RWPE2 (cell line): Measurements from ENCODE around the gene TP73.

Source experiments
- ATAC-seq: fragments of 200-7000 bp; cut with Tn5 transposase; 3 replicates; pipeline ENCODE4 v1.9.1; 2021; ENCODE audit warnings: low read depth
- DNase-seq: peaks from one replicate; pipeline ENCODE4 v3.0.0-alpha.2; 2020; ENCODE audit warnings: low spot score
- H3K27ac ChIP-seq: fragments of 450-650 bp; 2 replicates; pipeline ENCODE4 v1.5.1; 2017; ENCODE audit warnings: mild to moderate bottlenecking; ENCODE audit not compliant: poor library complexity, severe bottlenecking
- H3K27me3 ChIP-seq: fragments of 250-450 bp; sonication (Bioruptor Pico); 2 replicates; pipeline ENCODE4 v1.5.1; 2021; ENCODE audit warnings: mild to moderate bottlenecking, moderate library complexity; ENCODE audit not compliant: insufficient read depth, poor library complexity, severe bottlenecking
- H3K36me3 ChIP-seq: fragments of 250-450 bp; sonication (Bioruptor Pico); 2 replicates; pipeline ENCODE4 v1.5.1; 2020; ENCODE audit warnings: low read depth, mild to moderate bottlenecking, moderate library complexity
- H3K4me1 ChIP-seq: fragments of 250-450 bp; sonication (Bioruptor Pico); 2 replicates; pipeline ENCODE4 v1.5.1; 2021; ENCODE audit warnings: mild to moderate bottlenecking, moderate library complexity; ENCODE audit not compliant: insufficient read depth, poor library complexity, severe bottlenecking
- H3K4me3 ChIP-seq: fragments of 250-450 bp; sonication (Bioruptor Pico); 2 replicates; pipeline ENCODE4 v1.5.1; 2021; ENCODE audit warnings: mild to moderate bottlenecking, moderate library complexity; ENCODE audit not compliant: severe bottlenecking
- H3K9me3 ChIP-seq: fragments of 250-450 bp; sonication (Bioruptor Pico); 2 replicates; pipeline ENCODE4 v1.5.1; 2021; ENCODE audit warnings: mild to moderate bottlenecking, moderate library complexity; ENCODE audit not compliant: severe bottlenecking
- TF ChIP-seq, protein P1 (sequence below): fragments of 450-650 bp; IDR thresholded peaks from one replicate; pipeline ENCODE4 v1.5.1; 2017; ENCODE audit warnings: mild to moderate bottlenecking, moderate library complexity; ENCODE audit not compliant: poor library complexity, severe bottlenecking

TP73 gene

DNA sequence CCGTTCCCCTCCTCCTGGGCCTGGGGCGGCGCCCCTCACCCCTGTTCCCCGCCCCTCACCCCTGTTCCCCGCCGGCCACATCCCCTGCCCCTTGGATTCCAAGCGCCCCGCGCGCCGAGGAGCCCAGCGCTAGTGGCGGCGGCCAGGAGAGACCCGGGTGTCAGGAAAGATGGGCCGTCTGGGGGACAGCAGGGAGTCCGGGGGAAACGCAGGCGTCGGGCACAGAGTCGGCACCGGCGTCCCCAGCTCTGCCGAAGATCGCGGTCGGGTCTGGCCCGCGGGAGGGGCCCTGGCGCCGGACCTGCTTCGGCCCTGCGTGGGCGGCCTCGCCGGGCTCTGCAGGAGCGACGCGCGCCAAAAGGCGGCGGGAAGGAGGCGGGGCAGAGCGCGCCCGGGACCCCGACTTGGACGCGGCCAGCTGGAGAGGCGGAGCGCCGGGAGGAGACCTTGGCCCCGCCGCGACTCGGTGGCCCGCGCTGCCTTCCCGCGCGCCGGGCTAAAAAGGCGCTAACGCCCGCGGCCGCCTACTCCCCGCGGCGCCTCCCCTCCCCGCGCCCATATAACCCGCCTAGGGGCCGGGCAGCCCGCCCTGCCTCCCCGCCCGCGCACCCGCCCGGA is at the start of gene TP73:
Gene TP73, plus strand, starts transcription at position 587 of the 618 bp plus-strand sequence. CDS start 29,850 bp downstream, outside the sequence.
- peak within 1 kb of the TSS; percentile 29 for H3K4me3 ChIP-seq
- peak; percentile 17; the same call in 2 of the 3 replicates for ATAC-seq
- H3K4me1 ChIP-seq: peaks cover 7% of the 10 kb centered on the region

DNA sequence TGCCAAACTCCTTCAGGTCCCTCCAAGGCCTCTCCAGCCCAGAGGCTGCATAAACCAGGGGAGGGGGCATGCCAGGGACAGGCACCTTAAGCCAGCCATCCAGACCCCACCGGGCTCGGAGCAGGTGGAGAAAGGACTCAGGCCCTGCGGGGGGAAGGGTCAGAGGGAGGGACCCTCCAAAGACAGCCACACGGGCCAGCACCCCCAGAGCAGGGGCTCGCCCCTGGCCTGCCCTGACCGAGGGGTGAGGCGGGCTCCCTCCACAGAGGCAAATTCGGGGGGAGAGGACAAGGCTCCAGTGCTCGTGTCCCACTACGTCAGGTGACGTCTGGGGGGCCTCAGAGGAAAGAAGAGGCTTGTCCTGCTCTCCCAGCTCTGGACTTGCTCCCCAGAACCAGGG is 49.2 kb upstream of the TP73 start:
- H3K9me3 ChIP-seq: no peaks in the 10 kb centered on the region
- ATAC-seq: no peak
- H3K36me3 ChIP-seq: no peaks in the 10 kb centered on the region
- no peaks in the 10 kb centered on the region for H3K4me1 ChIP-seq
- H3K27ac ChIP-seq: no peak overlapping the region
- H3K27me3 ChIP-seq: no peaks in the 10 kb centered on the region
- DNase-seq: no peak
- H3K4me3 ChIP-seq: no peak overlapping the region
- TF ChIP-seq, protein P1, sequence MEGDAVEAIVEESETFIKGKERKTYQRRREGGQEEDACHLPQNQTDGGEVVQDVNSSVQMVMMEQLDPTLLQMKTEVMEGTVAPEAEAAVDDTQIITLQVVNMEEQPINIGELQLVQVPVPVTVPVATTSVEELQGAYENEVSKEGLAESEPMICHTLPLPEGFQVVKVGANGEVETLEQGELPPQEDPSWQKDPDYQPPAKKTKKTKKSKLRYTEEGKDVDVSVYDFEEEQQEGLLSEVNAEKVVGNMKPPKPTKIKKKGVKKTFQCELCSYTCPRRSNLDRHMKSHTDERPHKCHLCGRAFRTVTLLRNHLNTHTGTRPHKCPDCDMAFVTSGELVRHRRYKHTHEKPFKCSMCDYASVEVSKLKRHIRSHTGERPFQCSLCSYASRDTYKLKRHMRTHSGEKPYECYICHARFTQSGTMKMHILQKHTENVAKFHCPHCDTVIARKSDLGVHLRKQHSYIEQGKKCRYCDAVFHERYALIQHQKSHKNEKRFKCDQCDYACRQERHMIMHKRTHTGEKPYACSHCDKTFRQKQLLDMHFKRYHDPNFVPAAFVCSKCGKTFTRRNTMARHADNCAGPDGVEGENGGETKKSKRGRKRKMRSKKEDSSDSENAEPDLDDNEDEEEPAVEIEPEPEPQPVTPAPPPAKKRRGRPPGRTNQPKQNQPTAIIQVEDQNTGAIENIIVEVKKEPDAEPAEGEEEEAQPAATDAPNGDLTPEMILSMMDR: no peak

More for the DNA sequence above, at the start of gene TP73:
- peaks cover 20% of the 10 kb centered on the region for H3K36me3 ChIP-seq
- TF ChIP-seq, protein P1: no peak
- H3K27ac ChIP-seq: no peak within 1 kb of the TSS
- no peaks in the 10 kb centered on the region for H3K9me3 ChIP-seq
- peak; percentile 59 for DNase-seq
- H3K27me3 ChIP-seq: peaks cover 48% of the 10 kb centered on the region

DNA sequence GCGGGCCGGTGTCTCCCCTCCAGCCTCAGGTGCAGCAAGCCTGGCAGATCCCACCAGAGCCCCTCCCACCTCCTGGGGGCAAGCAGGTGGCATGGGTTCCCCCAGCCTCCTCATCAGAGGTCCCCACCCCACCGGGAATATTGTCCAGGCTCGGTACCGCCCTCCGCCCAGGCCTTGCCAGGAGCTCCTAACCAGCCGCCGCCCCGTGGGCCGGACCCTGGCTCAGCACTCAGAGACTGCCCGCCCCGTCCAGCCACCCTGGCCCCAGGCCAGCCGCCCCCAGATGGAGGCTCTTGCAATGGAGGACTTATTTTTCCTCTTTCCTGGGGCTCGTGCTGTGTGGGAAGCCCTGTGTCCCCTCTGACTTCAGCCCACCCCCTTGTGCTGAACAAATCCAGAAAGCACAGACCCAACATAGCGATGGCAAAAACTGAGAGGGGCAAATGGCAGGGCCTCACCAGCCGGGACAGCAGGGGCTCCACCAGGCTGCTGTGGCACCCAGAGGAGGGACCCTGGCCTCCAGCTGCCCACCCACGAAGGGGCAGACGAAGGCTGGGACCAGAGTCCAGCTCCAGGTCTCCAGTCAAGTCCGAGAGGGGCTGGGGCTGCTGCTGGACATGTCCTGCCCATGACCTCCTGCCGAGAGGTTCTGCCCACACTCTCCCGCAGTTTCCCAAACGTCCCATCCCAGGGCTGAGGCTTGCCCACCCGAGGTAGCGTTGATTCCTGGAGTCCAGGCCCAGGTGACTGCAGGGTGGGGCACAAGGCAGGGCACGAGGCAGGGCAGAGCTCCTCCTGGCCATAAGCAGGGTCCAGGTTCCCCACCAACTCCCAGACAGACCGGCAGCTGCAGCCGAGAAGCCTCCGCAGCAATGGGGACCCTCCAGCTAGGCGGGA is 48.5 kb upstream of the TP73 start:
- no peak for ATAC-seq
- DNase-seq: no peak
- Histone ChIP-seq H3K27ac (no peak overlapping the region), H3K4me1 (no peaks in the 10 kb centered on the region), H3K9me3 (no peaks in the 10 kb centered on the region), H3K36me3 (no peaks in the 10 kb centered on the region), H3K4me3 (no peak overlapping the region), H3K27me3 (no peaks in the 10 kb centered on the region)
- TF ChIP-seq, protein P1: no peak

DNA sequence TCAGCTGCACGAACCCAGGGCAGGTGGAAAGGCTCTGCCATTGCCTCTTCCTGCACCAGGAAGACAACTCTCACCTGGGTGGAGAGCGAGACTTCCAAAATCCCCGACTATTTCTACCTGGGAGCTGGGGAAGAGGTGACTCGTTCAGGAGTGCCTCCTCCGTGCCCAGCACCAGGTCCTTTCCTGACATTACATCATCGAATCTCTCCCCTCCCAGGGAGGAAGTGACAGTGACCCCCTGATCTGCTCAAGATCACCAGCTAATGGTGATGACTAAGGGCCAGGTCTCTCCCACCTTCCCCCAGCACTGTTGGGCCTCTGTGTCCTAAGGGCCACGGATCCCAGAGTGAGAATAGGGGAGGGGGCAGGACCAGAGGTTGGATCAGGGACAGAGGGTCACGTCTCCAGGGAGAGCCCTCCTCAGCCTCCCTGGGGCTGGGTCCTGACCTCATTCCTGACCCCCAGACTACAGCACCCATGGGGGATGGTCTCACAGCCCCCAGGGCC is 47.8 kb upstream of the TP73 start:
- DNase-seq (no peak), ATAC-seq (no peak)
- Histone ChIP-seq H3K4me3 (no peak overlapping the region), H3K27me3 (no peaks in the 10 kb centered on the region), H3K9me3 (no peaks in the 10 kb centered on the region), H3K27ac (no peak overlapping the region), H3K36me3 (no peaks in the 10 kb centered on the region), H3K4me1 (no peaks in the 10 kb centered on the region)
- TF ChIP-seq, protein P1: no peak
